GM13976 (cell line): Measurements from ENCODE around the gene FOXN3.

Source experiments
- DNase-seq: peaks from one replicate; pipeline ENCODE4 v3.0.0; 2012; ENCODE audit warnings: low spot score
- CTCF ChIP-seq: IDR thresholded peaks from 2 replicates; pipeline ENCODE4 v1.5.1; 2012; ENCODE audit warnings: borderline replicate concordance, mild to moderate bottlenecking; ENCODE audit not compliant: insufficient read depth; ENCODE audit errors: extremely low read depth, missing control alignments, control extremely low read depth
- in situ Hi-C: fragments of 300-500 bp; cut with MboI; formaldehyde crosslinking; loops from one replicate; pipeline ENCODE4 v1.12.0; 2022; ENCODE audit warnings: low sequenced_read_pairs, mixed read lengths, inconsistent platforms; ENCODE audit not compliant: unreplicated experiment

FOXN3 gene

GRCh38 chr14:89171168-89171567 is 245.9 kb downstream of the FOXN3 start:
- in situ Hi-C loops = loop anchor here (25.0 kb wide), 1 partner anchor 741 kb away; no protein-coding TSS in a partner anchor
- TF ChIP-seq CTCF = no peak
- no peak for DNase-seq

GRCh38 chr14:89167705-89168104 is 249.3 kb downstream of the FOXN3 start:
- no peak for DNase-seq
- in situ Hi-C loops = loop anchor here (25.0 kb wide), 1 partner anchor 745 kb away; no protein-coding TSS in a partner anchor
- no peak for TF ChIP-seq CTCF

GRCh38 chr14:89166633-89167032 is 250.4 kb downstream of the FOXN3 start:
- no peak for TF ChIP-seq CTCF
- in situ Hi-C loops = loop anchor here (25.0 kb wide), 1 partner anchor 746 kb away; no protein-coding TSS in a partner anchor
- DNase-seq = no peak

- TF ChIP-seq CTCF = no peak
- peak; percentile 52 for DNase-seq
- in situ Hi-C loops = loop anchor here (25.0 kb wide), 1 partner anchor 747 kb away; no protein-coding TSS in a partner anchor
These were observed 251.5 kb downstream of the FOXN3 start for GRCh38 chr14:89165189-89166181.

- in situ Hi-C loops = loop anchor here (25.0 kb wide), 1 partner anchor 748 kb away; no protein-coding TSS in a partner anchor
- no peak for TF ChIP-seq CTCF
- DNase-seq = peak; percentile 48
These were observed 252.6 kb downstream of the FOXN3 start for GRCh38 chr14:89164168-89165073.
